ENCODE measurements around the gene NEGR1. TPM values are rescaled to one million over a fixed set of nuclear protein-coding genes. Genes with fewer than 3 reads are reported as not detected.

Gene NEGR1
- total RNA-seq, 2 experiments from 2014 or later = not detected

- no peaks in the 10 kb centered on the region for H3K79me2 ChIP-seq (ENCODE audit: insufficient read depth, low read depth, low read length)
- POLR2A ChIA-PET = no interaction called here
- no peak overlapping the region for H3K27ac ChIP-seq (ENCODE audit: low read depth, low read length, poor library complexity, severe bottlenecking)
- no TSS peak for BruUV-seq (replicated peaks)
- no peak for DNase-seq (ENCODE audit: low spot score)
- H4K20me1 ChIP-seq (ENCODE audit: insufficient read depth, low read length) = no peaks in the 10 kb centered on the region
- H3K4me3 ChIP-seq (ENCODE audit: low read depth, low read length, poor library complexity, severe bottlenecking) = no peak overlapping the region
- CTCF ChIA-PET (ENCODE audit: unreplicated experiment) = no interaction called here
- no peaks in the 10 kb centered on the region for H3K4me1 ChIP-seq (ENCODE audit: insufficient read depth, low read length, poor library complexity, severe bottlenecking)
- intact Hi-C loops (cut with micrococcal nuclease; ENCODE audit: unreplicated experiment) = no loop called here
- H2AFZ ChIP-seq (ENCODE audit: low read length) = no peak overlapping the region
- no peak overlapping the region for H3K4me2 ChIP-seq (ENCODE audit: low read length)
- TF ChIP-seq EZH2phosphoT487 (IDR thresholded peaks at IDR 0.05; ENCODE audit: borderline replicate concordance, low read depth, low read length) = no peak
- TF ChIP-seq, protein P1, sequence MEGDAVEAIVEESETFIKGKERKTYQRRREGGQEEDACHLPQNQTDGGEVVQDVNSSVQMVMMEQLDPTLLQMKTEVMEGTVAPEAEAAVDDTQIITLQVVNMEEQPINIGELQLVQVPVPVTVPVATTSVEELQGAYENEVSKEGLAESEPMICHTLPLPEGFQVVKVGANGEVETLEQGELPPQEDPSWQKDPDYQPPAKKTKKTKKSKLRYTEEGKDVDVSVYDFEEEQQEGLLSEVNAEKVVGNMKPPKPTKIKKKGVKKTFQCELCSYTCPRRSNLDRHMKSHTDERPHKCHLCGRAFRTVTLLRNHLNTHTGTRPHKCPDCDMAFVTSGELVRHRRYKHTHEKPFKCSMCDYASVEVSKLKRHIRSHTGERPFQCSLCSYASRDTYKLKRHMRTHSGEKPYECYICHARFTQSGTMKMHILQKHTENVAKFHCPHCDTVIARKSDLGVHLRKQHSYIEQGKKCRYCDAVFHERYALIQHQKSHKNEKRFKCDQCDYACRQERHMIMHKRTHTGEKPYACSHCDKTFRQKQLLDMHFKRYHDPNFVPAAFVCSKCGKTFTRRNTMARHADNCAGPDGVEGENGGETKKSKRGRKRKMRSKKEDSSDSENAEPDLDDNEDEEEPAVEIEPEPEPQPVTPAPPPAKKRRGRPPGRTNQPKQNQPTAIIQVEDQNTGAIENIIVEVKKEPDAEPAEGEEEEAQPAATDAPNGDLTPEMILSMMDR (conservative IDR thresholded peaks at IDR 0.05; ENCODE audit: low read length) = no peak
- H3K9me3 ChIP-seq (ENCODE audit: low read length) = no peaks in the 10 kb centered on the region
- H3K36me3 ChIP-seq (ENCODE audit: insufficient read depth, low read length) = no peaks in the 10 kb centered on the region
- no peaks in the 10 kb centered on the region for H3K9me2 ChIP-seq (ENCODE audit: insufficient read depth, low read length)
Measured at GRCh38 chr1:71638081-71638766, 644.1 kb downstream of the NEGR1 start.

DNA sequence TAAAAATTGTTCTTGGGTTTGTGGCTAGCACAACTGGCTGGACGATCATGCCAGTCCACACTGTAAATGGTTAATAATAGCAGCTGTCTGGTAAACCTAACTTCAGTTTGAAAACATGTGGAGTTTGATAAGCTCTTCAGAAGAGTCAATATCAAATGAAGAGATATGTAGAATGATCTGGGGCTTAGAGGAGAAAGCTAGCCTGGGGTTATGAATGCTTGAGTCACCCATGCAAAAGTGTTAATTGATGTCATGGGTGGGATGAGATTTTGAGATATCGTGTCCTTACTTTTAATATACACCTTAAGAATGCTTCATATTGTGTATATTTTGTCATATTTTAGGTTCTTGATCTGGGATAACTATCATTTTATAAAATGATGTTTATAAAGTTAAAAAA is 646.8 kb downstream of the NEGR1 start:
- Histone ChIP-seq H3K36me3 (ENCODE audit: insufficient read depth, low read length) (no peaks in the 10 kb centered on the region), H3K9me3 (ENCODE audit: low read length) (no peaks in the 10 kb centered on the region), H4K20me1 (ENCODE audit: insufficient read depth, low read length) (no peaks in the 10 kb centered on the region), H3K4me1 (ENCODE audit: insufficient read depth, low read length, poor library complexity, severe bottlenecking) (no peaks in the 10 kb centered on the region), H3K9me2 (ENCODE audit: insufficient read depth, low read length) (no peaks in the 10 kb centered on the region), H3K27ac (ENCODE audit: low read depth, low read length, poor library complexity, severe bottlenecking) (no peak overlapping the region), H3K4me2 (ENCODE audit: low read length) (no peak overlapping the region), H3K4me3 (ENCODE audit: low read depth, low read length, poor library complexity, severe bottlenecking) (no peak overlapping the region), H2AFZ (ENCODE audit: low read length) (no peak overlapping the region), H3K79me2 (ENCODE audit: insufficient read depth, low read depth, low read length) (no peaks in the 10 kb centered on the region)
- intact Hi-C loops (cut with micrococcal nuclease; ENCODE audit: unreplicated experiment) = no loop called here
- ChIA-PET CTCF (ENCODE audit: unreplicated experiment) (no interaction called here), POLR2A (no interaction called here)
- no TSS peak for BruUV-seq (replicated peaks)
- no peak for DNase-seq (ENCODE audit: low spot score)
- TF ChIP-seq, protein P1 (conservative IDR thresholded peaks at IDR 0.05; ENCODE audit: low read length) = no peak
- TF ChIP-seq EZH2phosphoT487 (IDR thresholded peaks at IDR 0.05; ENCODE audit: borderline replicate concordance, low read depth, low read length) = no peak

- Histone ChIP-seq H4K20me1 (ENCODE audit: insufficient read depth, low read length) (no peaks in the 10 kb centered on the region), H3K36me3 (ENCODE audit: insufficient read depth, low read length) (no peaks in the 10 kb centered on the region), H3K4me1 (ENCODE audit: insufficient read depth, low read length, poor library complexity, severe bottlenecking) (no peaks in the 10 kb centered on the region), H3K9me2 (ENCODE audit: insufficient read depth, low read length) (no peaks in the 10 kb centered on the region), H3K79me2 (ENCODE audit: insufficient read depth, low read depth, low read length) (no peaks in the 10 kb centered on the region), H3K9me3 (ENCODE audit: low read length) (no peaks in the 10 kb centered on the region), H3K4me3 (ENCODE audit: low read depth, low read length, poor library complexity, severe bottlenecking) (no peak overlapping the region), H3K4me2 (ENCODE audit: low read length) (no peak overlapping the region), H3K27ac (ENCODE audit: low read depth, low read length, poor library complexity, severe bottlenecking) (no peak overlapping the region), H2AFZ (ENCODE audit: low read length) (no peak overlapping the region)
- TF ChIP-seq, protein P1 (conservative IDR thresholded peaks at IDR 0.05; ENCODE audit: low read length) = no peak
- no peak for TF ChIP-seq EZH2phosphoT487 (IDR thresholded peaks at IDR 0.05; ENCODE audit: borderline replicate concordance, low read depth, low read length)
- no peak for DNase-seq (ENCODE audit: low spot score)
- no TSS peak for BruUV-seq (replicated peaks)
- POLR2A ChIA-PET = no interaction called here
- intact Hi-C loops (cut with micrococcal nuclease; ENCODE audit: unreplicated experiment) = no loop called here
- CTCF ChIA-PET (ENCODE audit: unreplicated experiment) = no interaction called here
Measured at GRCh38 chr1:71634159-71634558, 648.2 kb downstream of the NEGR1 start.

Data from OCI-LY7 (cell line).